Bronchial epithelial cell (primary cell): ENCODE results near the gene IFNL4. TPM values are rescaled to one million over a fixed set of nuclear protein-coding genes. Genes with fewer than 3 reads are reported as not detected.
A peak's percentile ranks its signal among the peaks of the same experiment; 100 is the strongest.
"Not testable (repeated sequence)": the region's sequence is repeated elsewhere in the genome, so short reads cannot be mapped to it uniquely, and the experiment has no call there.

Experiments
- DNase-seq: peaks from one replicate; pipeline ENCODE4 v3.0.0-alpha.2; 2010; ENCODE audit warnings: low read depth
- FAIRE-seq: peaks from 2 replicates; lab custom pipeline; 2011; peaks lifted over from hg19 to GRCh38; lab: Jason Lieb, UNC
- H3K27me3 ChIP-seq: 2 replicates; pipeline ENCODE4 v1.5.1; 2011; ENCODE audit warnings: low read length; ENCODE audit not compliant: control insufficient read depth, insufficient read depth
- H3K36me3 ChIP-seq: 2 replicates; pipeline ENCODE4 v1.5.1; 2011; ENCODE audit warnings: low read length; ENCODE audit not compliant: control insufficient read depth, insufficient read depth
- H3K4me3 ChIP-seq: 2 replicates; pipeline ENCODE4 v1.5.1; 2011; ENCODE audit warnings: mild to moderate bottlenecking, low read depth, low read length, control low read depth
- CTCF ChIP-seq: IDR thresholded peaks from 2 replicates; pipeline ENCODE4 v1.5.1; 2011; ENCODE audit warnings: mild to moderate bottlenecking, moderate library complexity, low read length, control low read depth, inconsistent platforms; ENCODE audit not compliant: insufficient read depth, severe bottlenecking
- total RNA-seq: library from RNA; depleted of rRNA; stranded (reverse); fragments of >200 nt; gene quantifications from 2 replicates; pipeline ENCODE4 v1.2.1, GENCODE V29; 2014

The IFNL4 gene
- total RNA-seq, 1 donor from 2014 or later, result not detected

- no peaks in the 10 kb centered on the region for H3K36me3 ChIP-seq
- FAIRE-seq (no peak), DNase-seq (peak; percentile 18)
- H3K27me3 ChIP-seq, result no peaks in the 10 kb centered on the region
- TF ChIP-seq CTCF, result no peak
- no peak overlapping the region for H3K4me3 ChIP-seq
These were observed 24.9 kb downstream of the IFNL4 start for GRCh38 chr19:39223703-39224279.

GRCh38 chr19:39219108-39219507 is 29.5 kb downstream of the IFNL4 start:
- DNase-seq, FAIRE-seq, H3K36me3 ChIP-seq, H3K4me3 ChIP-seq, H3K27me3 ChIP-seq: not testable (repeated sequence)

GRCh38 chr19:39218230-39219007 is 30.2 kb downstream of the IFNL4 start:
- Histone ChIP-seq H3K36me3 (no peaks in the 10 kb centered on the region), H3K4me3 (no peak overlapping the region), H3K27me3 (no peaks in the 10 kb centered on the region)
- DNase-seq, result no peak
- no peak for FAIRE-seq
- TF ChIP-seq CTCF, result no peak

GRCh38 chr19:39217094-39217493 is 31.6 kb downstream of the IFNL4 start:
- DNase-seq, result no peak
- H3K27me3 ChIP-seq, result no peaks in the 10 kb centered on the region
- no peak for TF ChIP-seq CTCF
- H3K36me3 ChIP-seq, result no peaks in the 10 kb centered on the region
- no peak overlapping the region for H3K4me3 ChIP-seq
- FAIRE-seq, result no peak

GRCh38 chr19:39215323-39215722 is 33.3 kb downstream of the IFNL4 start:
- not testable (repeated sequence) for H3K4me3 ChIP-seq, H3K27me3 ChIP-seq, DNase-seq, FAIRE-seq, H3K36me3 ChIP-seq

- H3K36me3 ChIP-seq, result no peaks in the 10 kb centered on the region
- TF ChIP-seq CTCF, result peak; percentile 27
- FAIRE-seq, result no peak
- H3K4me3 ChIP-seq, result no peak overlapping the region
- H3K27me3 ChIP-seq, result peaks cover 2% of the 10 kb centered on the region
- no peak for DNase-seq
These were observed 36.3 kb downstream of the IFNL4 start for GRCh38 chr19:39212375-39212742.
